Ovary (tissue), 9 donors: ENCODE results near the gene SLC23A1. TPM values are rescaled to one million over a fixed set of nuclear protein-coding genes. Genes with fewer than 3 reads are reported as not detected.

Experiments
- DNase-seq, 5 donors: peaks; one replicate each; pipeline ENCODE4 v3.0.0-alpha.2; 2019 to 2020
- H3K27ac ChIP-seq, 2 donors: fragments of 200-600 bp; one replicate each; pipeline versions ENCODE4 v1.5.1 to v1.8.0; 2019 to 2022
- H3K27me3 ChIP-seq: fragments of 200-600 bp; one replicate; pipeline ENCODE4 v1.8.0; 2022
- H3K36me3 ChIP-seq: fragments of 200-600 bp; sonication (generic); one replicate; pipeline ENCODE4 v1.5.1; 2019
- H3K4me1 ChIP-seq: one replicate; pipeline ENCODE4 v1.8.1; 2013; ENCODE audit warnings: mild to moderate bottlenecking, moderate library complexity; ENCODE audit not compliant: insufficient read depth
- H3K4me3 ChIP-seq: fragments of 200-600 bp; sonication (generic); one replicate; pipeline ENCODE4 v1.5.1; 2017
- H3K9me3 ChIP-seq, 2 donors: fragments of 200-600 bp in 1 of 2; sonication (generic) in 1 of 2; one replicate each; pipeline versions ENCODE4 v1.5.1 to v1.8.1; 2013 to 2019; ENCODE audit warnings: mild to moderate bottlenecking in 1 of 2, moderate library complexity in 1 of 2
- CTCF ChIP-seq, 3 donors: fragments of 450-650 bp in 2 of 3; fragments of 200-600 bp in 1 of 3; IDR thresholded peaks; one replicate each; pipeline versions ENCODE4 v1.5.1 to v1.8.0; 2016 to 2022; ENCODE audit warnings: antibody characterized with exemption in 3 of 3, mild to moderate bottlenecking in 1 of 3
- EP300 ChIP-seq: sonication (generic); formaldehyde crosslinking; IDR thresholded peaks from one replicate; pipeline ENCODE4 v1.6.1; 2017; ENCODE audit warnings: antibody characterized with exemption
- POLR2A ChIP-seq: fragments of 450-650 bp; IDR thresholded peaks from one replicate; pipeline ENCODE4 v1.6.1; 2017; ENCODE audit warnings: antibody characterized with exemption, mild to moderate bottlenecking, moderate library complexity
- WGBS, 3 donors: extraction: QIAGEN DNeasy Blood & Tissue Kit in 1 of 3; methylation state at CpG; one replicate each; pipeline versions ENCODE4 v1.1.5 to v1.1.7; 2013 to 2017; 5-methylcytosine and 5-hydroxymethylcytosine counted together
- intact Hi-C, 4 donors: fragments of 100-400 bp; cut with DNase I; formaldehyde crosslinking; loops; one replicate each; pipeline versions ENCODE4 v1.11.0 to v1.15.1; 2022 to 2023
- polyA plus RNA-seq, 2 donors: library from polyadenylated mRNA; stranded (reverse); fragments of 200-250 nt in 1 of 2; fragments of 350-450 nt in 1 of 2; fragmentation: Illumina TruSeq in 1 of 2; extraction: RNeasy Lipid Tissue Mini Kit (QIAGEN cat#74804) in 1 of 2; gene quantifications; one replicate each; pipeline ENCODE4 v1.2.3, GENCODE V29; 2013 to 2014
- total RNA-seq, 7 donors: library from RNA; depleted of rRNA in 2 of 7; stranded (reverse); fragments of >200 nt in 2 of 7; fragmentation: NEBNext Ultra II Directional in 3 of 7; extraction: Animal tissue kit (Norgen Biotek cat#: 25700) in 3 of 7; gene quantifications; one replicate each; pipeline versions ENCODE4 v1.1.0 to v1.2.4, GENCODE V29; 2016 to 2023
- donor health status: DM: no; HTN: no; CAD: no; lungs with moderate emphysema.
- donor health status: DM: no; HTN: no; CAD: no.
- donor health status: Bipolar disorder and iron deficiency.
- donor health status: DM: yes; HTN: yes; CAD: no.
- donor health status: DM: no; HTN: no; CAD: no.
- donor health status: DM: yes; HTN: yes; CAD: no.

Gene SLC23A1
- total and polyA plus RNA-seq, 9 donors: 0.05 to 14.5 (median 1.1) TPM; not detected in 3

- DNase-seq: peak in 3 of 5 donors; percentile 7 to 16 (median 8)
- H3K9me3 ChIP-seq: no peaks in the 10 kb centered on the region
- intact Hi-C loops: no loop called here
- H3K36me3 ChIP-seq: no peaks in the 10 kb centered on the region
- no peaks in the 10 kb centered on the region for H3K27me3 ChIP-seq
- H3K27ac ChIP-seq: no peak overlapping the region
- peaks cover 3% of the 10 kb centered on the region for H3K4me1 ChIP-seq
- WGBS, 3 donors: 86 to 90% (median 87%) methylated on average over 3 of the region's 3 CpGs
- TF ChIP-seq POLR2A: no peak
- no peak for TF ChIP-seq EP300
- no peak for TF ChIP-seq CTCF (IDR thresholded peaks at IDR 0.05)
- no peak overlapping the region for H3K4me3 ChIP-seq
Measured at GRCh38 chr5:139377226-139377625, 5.9 kb downstream of the SLC23A1 start.

- no peak overlapping the region for H3K27ac ChIP-seq
Measured at GRCh38 chr5:139376364-139376763, 6.7 kb downstream of the SLC23A1 start.

GRCh38 chr5:139374909-139375308 is 8.2 kb downstream of the SLC23A1 start:
- no peak for TF ChIP-seq CTCF (IDR thresholded peaks at IDR 0.05)
- no peak for TF ChIP-seq POLR2A
- TF ChIP-seq EP300: no peak
- H3K4me1 ChIP-seq: peaks cover 3% of the 10 kb centered on the region
- H3K36me3 ChIP-seq: no peaks in the 10 kb centered on the region
- no peak overlapping the region for H3K27ac ChIP-seq
- 81 to 92% (median 90%) methylated on average over 2 of the region's 2 CpGs for WGBS, 3 donors
- intact Hi-C loops: no loop called here
- no peaks in the 10 kb centered on the region for H3K9me3 ChIP-seq
- no peaks in the 10 kb centered on the region for H3K27me3 ChIP-seq
- H3K4me3 ChIP-seq: no peak overlapping the region
- DNase-seq: peak in 2 of 5 donors; percentile 1 to 7

More at GRCh38 chr5:139376364-139376763, 6.7 kb downstream of the SLC23A1 start:
- no peaks in the 10 kb centered on the region for H3K36me3 ChIP-seq
- WGBS, 3 donors: 89 to 91% (median 89%) methylated on average over 7 of the region's 7 CpGs
- peak in 1 of 5 donors; percentile 2 for DNase-seq
- H3K27me3 ChIP-seq: no peaks in the 10 kb centered on the region
- intact Hi-C loops: no loop called here
- H3K4me3 ChIP-seq: no peak overlapping the region
- no peaks in the 10 kb centered on the region for H3K9me3 ChIP-seq
- TF ChIP-seq CTCF (IDR thresholded peaks at IDR 0.05) (no peak), EP300 (no peak), POLR2A (no peak)
- H3K4me1 ChIP-seq: peaks cover 3% of the 10 kb centered on the region

- H3K36me3 ChIP-seq: no peaks in the 10 kb centered on the region
- H3K4me3 ChIP-seq: no peak overlapping the region
- H3K4me1 ChIP-seq: peaks cover 3% of the 10 kb centered on the region
- no peaks in the 10 kb centered on the region for H3K27me3 ChIP-seq
- TF ChIP-seq POLR2A: no peak
- TF ChIP-seq EP300: no peak
- TF ChIP-seq CTCF (IDR thresholded peaks at IDR 0.05): no peak
- DNase-seq: peak in 2 of 5 donors; percentile 9 to 14
- no peaks in the 10 kb centered on the region for H3K9me3 ChIP-seq
- intact Hi-C loops: no loop called here
- 62 to 66% (median 64%) methylated on average over 7 of the region's 7 CpGs for WGBS, 3 donors
- no peak overlapping the region for H3K27ac ChIP-seq
Measured at GRCh38 chr5:139371482-139372435, 11.3 kb downstream of the SLC23A1 start.
